Keratinocyte (primary cell): Measurements from ENCODE around the gene ZSWIM6. TPM values are rescaled to one million over a fixed set of nuclear protein-coding genes. Genes with fewer than 3 reads are reported as not detected.

Experiments used
- DNase-seq: peaks from one replicate; pipeline ENCODE4 v3.0.0-alpha.2; 2011; ENCODE audit warnings: low read depth, missing footprints, low spot score
- FAIRE-seq: peaks from 2 replicates; lab custom pipeline; 2011; peaks lifted over from hg19 to GRCh38; lab: Jason Lieb, UNC
- H2AFZ ChIP-seq: 2 replicates; pipeline ENCODE4 v1.6.0; 2012; ENCODE audit warnings: low read length, control low read depth, inconsistent platforms; ENCODE audit not compliant: control insufficient read depth
- H3K27ac ChIP-seq: 2 replicates; pipeline ENCODE4 v1.5.1; 2011; ENCODE audit warnings: low read length; ENCODE audit not compliant: control insufficient read depth, insufficient read depth
- H3K27me3 ChIP-seq: 3 replicates; pipeline ENCODE4 v1.6.0; 2011; ENCODE audit warnings: low read length; ENCODE audit not compliant: control insufficient read depth, insufficient read depth; ENCODE audit errors: extremely low read depth
- H3K36me3 ChIP-seq, 2 experiments: 2 replicates in 1 of 2; 3 replicates in 1 of 2; pipeline ENCODE4 v1.5.1; 2011; ENCODE audit warnings: low read length in 2 of 2, mild to moderate bottlenecking in 1 of 2; ENCODE audit not compliant: control insufficient read depth in 2 of 2, insufficient read depth in 2 of 2; ENCODE audit errors: extremely low read depth in 1 of 2
- H3K4me1 ChIP-seq: 3 replicates; pipeline ENCODE4 v1.5.1; 2011; ENCODE audit warnings: low read length; ENCODE audit not compliant: control insufficient read depth, insufficient read depth; ENCODE audit errors: extremely low read depth
- H3K4me2 ChIP-seq: 3 replicates; pipeline ENCODE4 v1.6.0; 2011; ENCODE audit warnings: low read depth, low read length; ENCODE audit not compliant: control insufficient read depth, insufficient read depth; ENCODE audit errors: extremely low read depth
- H3K4me3 ChIP-seq, 3 experiments: fragments of 200-600 bp in 1 of 3; sonication (generic) in 1 of 3; 2 replicates in 2 of 3; 3 replicates in 1 of 3; pipeline ENCODE4 v1.5.1; 2011 to 2016; ENCODE audit warnings: low read length in 3 of 3, mild to moderate bottlenecking in 3 of 3, control low read depth in 2 of 3, inconsistent platforms in 1 of 3, low read depth in 1 of 3, mixed read lengths in 1 of 3, mixed run types in 1 of 3, moderate library complexity in 1 of 3; ENCODE audit not compliant: control insufficient read depth in 2 of 3, insufficient read depth in 2 of 3; ENCODE audit errors: extremely low read depth in 1 of 3
- H3K79me2 ChIP-seq: 2 replicates; pipeline ENCODE4 v1.6.0; 2012; ENCODE audit warnings: low read length; ENCODE audit not compliant: control insufficient read depth, insufficient read depth
- H3K9ac ChIP-seq: 3 replicates; pipeline ENCODE4 v1.6.0; 2011; ENCODE audit warnings: low read length; ENCODE audit not compliant: control insufficient read depth, insufficient read depth; ENCODE audit errors: extremely low read depth
- H3K9me1 ChIP-seq: 3 replicates; pipeline ENCODE4 v1.6.0; 2011; ENCODE audit warnings: low read length; ENCODE audit not compliant: control insufficient read depth, insufficient read depth; ENCODE audit errors: extremely low read depth
- H3K9me3 ChIP-seq: 2 replicates; pipeline ENCODE4 v1.5.1; 2012; ENCODE audit warnings: low read depth, low read length; ENCODE audit not compliant: control insufficient read depth
- H4K20me1 ChIP-seq: 3 replicates; pipeline ENCODE4 v1.6.0; 2011; ENCODE audit warnings: low read length; ENCODE audit not compliant: control insufficient read depth, insufficient read depth; ENCODE audit errors: extremely low read depth
- CTCF ChIP-seq, 3 experiments: IDR thresholded peaks in 1 of 3; conservative IDR thresholded peaks in 1 of 3; optimal IDR thresholded peaks in 1 of 3; 2 replicates in 2 of 3; 3 replicates in 1 of 3; pipeline versions ENCODE3 to v1.5.1; 2011; ENCODE audit warnings: low read length in 3 of 3, mild to moderate bottlenecking in 3 of 3, moderate library complexity in 2 of 3, control low read depth in 1 of 3, inconsistent platforms in 1 of 3; ENCODE audit not compliant: insufficient read depth in 2 of 3; ENCODE audit errors: extremely low read depth in 1 of 3
- EZH2 ChIP-seq: IDR thresholded peaks from one replicate; pipeline ENCODE4 v1.6.1; 2012; ENCODE audit warnings: inconsistent platforms, mild to moderate bottlenecking, low read length, moderate library complexity
- dilution Hi-C: fragments of 300-500 bp; cut with MboI; formaldehyde crosslinking; loops from one replicate; pipeline ENCODE4 v1.7.0; 2020; ENCODE audit warnings: low sequenced_read_pairs; ENCODE audit not compliant: extremely low pct_ligation_motif_present
- polyA plus RNA-seq, 5 experiments: library from polyadenylated mRNA; depleted of rRNA in 3 of 5; stranded (reverse) in 3 of 5; stranded (forward) in 1 of 5; unstranded in 1 of 5; fragments of >200 nt; gene quantifications; 1 replicate in 1 of 5; 2 replicates in 3 of 5; 3 replicates in 1 of 5; pipeline versions ENCODE4 v1.2.1 to v1.2.3, GENCODE V29; 2011 to 2012; ENCODE audit warnings: missing spikeins in 2 of 5, low read depth in 1 of 5, low replicate concordance in 1 of 5

Gene ZSWIM6
- polyA plus RNA-seq, 1 donor (not counting 4 experiments of a cell fraction or from before 2014, with no cell fraction given): 9.9 TPM

GRCh38 chr5:61402244-61402823, 70.3 kb downstream of the ZSWIM6 start:
- H3K36me3 ChIP-seq: no peaks in the 10 kb centered on the region
- no peak for TF ChIP-seq CTCF (optimal IDR thresholded peaks at IDR 0.05 in 1 of 3, IDR thresholded peaks at IDR 0.05 in 1 of 3, conservative IDR thresholded peaks at IDR 0.05 in 1 of 3; ENCODE audit: extremely low read depth in 1 of 3, insufficient read depth in 2 of 3, low read length in 3 of 3)
- dilution Hi-C loops: no loop called here
- H3K9me1 ChIP-seq: no peaks in the 10 kb centered on the region
- no peak overlapping the region for H2AFZ ChIP-seq
- no peaks in the 10 kb centered on the region for H3K4me1 ChIP-seq
- no peak overlapping the region for H3K9ac ChIP-seq
- H3K27me3 ChIP-seq: no peaks in the 10 kb centered on the region
- H3K4me2 ChIP-seq: no peak overlapping the region
- DNase-seq: no peak
- H3K4me3 ChIP-seq: no peak overlapping the region
- no peak for FAIRE-seq
- H3K79me2 ChIP-seq: peaks cover 56% of the 10 kb centered on the region
- no peak overlapping the region for H3K27ac ChIP-seq
- H4K20me1 ChIP-seq: peaks cover 2% of the 10 kb centered on the region
- no peaks in the 10 kb centered on the region for H3K9me3 ChIP-seq

- H3K9me1 ChIP-seq: no peaks in the 10 kb centered on the region
- H3K4me1 ChIP-seq: peaks cover 9% of the 10 kb centered on the region
- no peak overlapping the region for H2AFZ ChIP-seq
- no peak overlapping the region for H3K27ac ChIP-seq
- H3K9ac ChIP-seq: no peak overlapping the region
- FAIRE-seq: no peak
- H4K20me1 ChIP-seq: no peaks in the 10 kb centered on the region
- H3K36me3 ChIP-seq: no peaks in the 10 kb centered on the region
- TF ChIP-seq EZH2 (no peak), CTCF (optimal IDR thresholded peaks at IDR 0.05 in 1 of 3, IDR thresholded peaks at IDR 0.05 in 1 of 3, conservative IDR thresholded peaks at IDR 0.05 in 1 of 3; ENCODE audit: extremely low read depth in 1 of 3, insufficient read depth in 2 of 3, low read length in 3 of 3) (no peak)
- H3K79me2 ChIP-seq: peaks cover 50% of the 10 kb centered on the region
- no peaks in the 10 kb centered on the region for H3K9me3 ChIP-seq
- dilution Hi-C loops: no loop called here
- no peak for DNase-seq
- no peaks in the 10 kb centered on the region for H3K27me3 ChIP-seq
- H3K4me2 ChIP-seq: no peak overlapping the region
- no peak overlapping the region for H3K4me3 ChIP-seq
Observed at GRCh38 chr5:61402970-61403900, 71.2 kb downstream of the ZSWIM6 start.
